SJSA1 (cell line): ENCODE results near the gene ARMC9. TPM values are rescaled to one million over a fixed set of nuclear protein-coding genes. Genes with fewer than 3 reads are reported as not detected.

Source experiments
- DNase-seq, 2 experiments: peaks; one replicate each; pipeline ENCODE4 v3.0.0-alpha.2; 2015 to 2020; ENCODE audit warnings: low spot score in 2 of 2, low read depth in 1 of 2
- H3K27ac ChIP-seq: fragments of 250-450 bp; sonication (Bioruptor Pico); 2 replicates; pipeline ENCODE4 v1.5.1; 2020; ENCODE audit warnings: mild to moderate bottlenecking, moderate library complexity
- H3K27me3 ChIP-seq: fragments of 250-450 bp; sonication (Bioruptor Pico); replicated peaks from 2 replicates; pipeline ENCODE4 v1.5.1; 2020; ENCODE audit warnings: mild to moderate bottlenecking, moderate library complexity
- H3K36me3 ChIP-seq: fragments of 250-450 bp; sonication (Bioruptor Pico); 2 replicates; pipeline ENCODE4 v1.5.1; 2020; ENCODE audit warnings: mild to moderate bottlenecking
- H3K4me1 ChIP-seq: fragments of 250-450 bp; sonication (Bioruptor Pico); replicated peaks from 2 replicates; pipeline ENCODE4 v1.6.1; 2021; ENCODE audit warnings: mild to moderate bottlenecking
- H3K4me3 ChIP-seq: fragments of 250-450 bp; sonication (Bioruptor Pico); 2 replicates; pipeline ENCODE4 v1.5.1; 2020; ENCODE audit warnings: mild to moderate bottlenecking
- H3K9me3 ChIP-seq: fragments of 250-450 bp; sonication (Bioruptor Pico); replicated peaks from 2 replicates; pipeline ENCODE4 v1.5.1; 2020; ENCODE audit warnings: mild to moderate bottlenecking
- total RNA-seq: library from RNA; depleted of rRNA; stranded (reverse); fragments of >200 nt; shearing (Covaris generic); gene quantifications from 2 replicates; pipeline ENCODE4 v1.2.3, GENCODE V29; 2014

Gene ARMC9
- total RNA-seq, 1 experiment from 2014 or later, result 19.1 TPM

DNA sequence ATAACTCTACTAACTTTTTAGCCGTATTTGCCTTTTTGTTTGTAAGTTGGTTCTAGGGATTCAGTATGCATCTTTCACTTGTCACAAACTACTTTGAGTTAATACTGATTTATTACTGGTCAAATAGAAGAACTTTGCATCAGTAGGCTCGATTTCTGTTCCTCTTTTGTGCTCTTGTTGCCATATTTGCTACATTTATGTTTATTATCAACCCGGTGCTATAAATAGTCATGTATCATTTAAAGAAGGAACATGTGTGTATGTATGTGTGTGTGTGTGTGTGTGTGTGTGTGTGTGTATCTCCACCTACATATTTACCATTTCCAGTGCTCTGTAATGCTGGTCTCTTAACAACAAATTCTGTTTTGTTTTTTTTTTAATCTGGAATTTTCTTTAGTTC lies 117.5 kb downstream of the ARMC9 start:
- Histone ChIP-seq H3K4me1 (no peaks in the 10 kb centered on the region), H3K9me3 (no peaks in the 10 kb centered on the region)

DNA sequence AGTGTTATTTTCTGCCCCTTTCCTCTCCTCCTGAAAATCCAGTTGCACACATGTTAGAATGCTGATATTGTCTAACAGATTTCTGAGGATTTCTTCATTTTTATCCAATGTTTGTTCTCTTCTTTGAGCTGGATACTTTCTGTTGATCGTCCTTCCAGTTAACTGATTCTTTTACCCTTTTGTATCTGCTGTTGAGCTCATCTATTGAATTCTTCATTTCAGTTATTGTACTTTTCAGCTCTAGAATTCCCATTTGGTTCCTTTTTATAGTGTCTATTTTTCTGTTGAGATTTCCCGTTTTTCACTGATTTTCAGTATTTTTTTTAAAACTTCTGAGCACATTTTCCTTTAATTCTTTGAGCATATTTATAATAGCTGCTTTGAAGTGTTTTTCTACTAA lies 119.1 kb downstream of the ARMC9 start:
- no peaks in the 10 kb centered on the region for H3K36me3 ChIP-seq
- no peak overlapping the region for H3K4me3 ChIP-seq

More for the DNA sequence above, 117.5 kb downstream of the ARMC9 start:
- no peak overlapping the region for H3K4me3 ChIP-seq
- no peak for DNase-seq
- H3K27ac ChIP-seq, result no peak overlapping the region
- no peaks in the 10 kb centered on the region for H3K36me3 ChIP-seq
- H3K27me3 ChIP-seq, result no peaks in the 10 kb centered on the region

DNA sequence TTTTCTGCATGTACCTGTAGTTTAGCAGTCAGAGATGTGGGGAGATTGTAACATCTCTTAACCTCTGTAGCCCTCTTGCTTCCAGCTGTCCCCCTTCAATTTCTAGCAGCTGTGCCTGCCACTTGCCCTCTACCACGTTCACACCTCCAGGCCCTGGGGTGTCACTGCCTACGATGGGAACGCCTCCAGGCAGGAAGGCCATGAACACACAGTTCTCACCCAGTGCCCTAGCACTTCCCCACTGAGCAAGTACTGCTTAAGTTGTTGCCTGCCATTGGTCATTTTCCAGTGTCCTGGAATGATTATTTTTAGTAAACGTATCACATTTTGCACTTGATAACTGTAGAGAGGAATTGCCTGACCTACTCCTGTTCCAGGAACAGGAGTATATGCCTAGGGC lies 120.0 kb downstream of the ARMC9 start:
- H3K4me1 ChIP-seq, result no peaks in the 10 kb centered on the region
- H3K4me3 ChIP-seq, result no peak overlapping the region
- no peaks in the 10 kb centered on the region for H3K36me3 ChIP-seq
- H3K27ac ChIP-seq, result no peak overlapping the region
- DNase-seq, result peak in 1 of 2 experiments; percentile 5
- no peaks in the 10 kb centered on the region for H3K27me3 ChIP-seq
- no peaks in the 10 kb centered on the region for H3K9me3 ChIP-seq

More for the DNA sequence above, 119.1 kb downstream of the ARMC9 start:
- DNase-seq, result no peak
- Histone ChIP-seq H3K4me1 (no peaks in the 10 kb centered on the region), H3K27me3 (no peaks in the 10 kb centered on the region), H3K9me3 (no peaks in the 10 kb centered on the region), H3K27ac (no peak overlapping the region)

DNA sequence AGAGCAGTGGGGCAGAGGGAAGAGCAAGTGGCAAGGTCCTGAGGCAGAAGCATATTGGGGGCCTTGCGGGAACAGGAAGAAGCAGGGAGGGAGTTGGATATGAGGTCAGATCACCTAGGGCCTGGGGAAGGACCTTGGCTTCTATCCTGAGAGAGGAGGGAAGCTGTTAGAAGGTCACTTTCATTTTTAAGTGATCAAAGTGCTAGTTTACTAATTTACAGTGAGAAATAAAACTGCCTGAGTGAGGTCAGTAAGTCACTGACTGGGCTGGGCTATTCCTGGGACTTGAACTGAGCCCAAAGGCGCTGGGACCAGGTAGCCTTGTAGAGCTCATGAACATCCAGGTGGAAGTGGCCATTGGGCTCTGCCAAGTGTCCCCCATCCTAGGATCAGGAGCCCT lies 120.5 kb downstream of the ARMC9 start:
- H3K27me3 ChIP-seq, result no peaks in the 10 kb centered on the region
- H3K4me3 ChIP-seq, result no peak overlapping the region
- H3K4me1 ChIP-seq, result no peaks in the 10 kb centered on the region
- DNase-seq, result no peak
- H3K27ac ChIP-seq, result no peak overlapping the region
- H3K9me3 ChIP-seq, result no peaks in the 10 kb centered on the region
- no peaks in the 10 kb centered on the region for H3K36me3 ChIP-seq

DNA sequence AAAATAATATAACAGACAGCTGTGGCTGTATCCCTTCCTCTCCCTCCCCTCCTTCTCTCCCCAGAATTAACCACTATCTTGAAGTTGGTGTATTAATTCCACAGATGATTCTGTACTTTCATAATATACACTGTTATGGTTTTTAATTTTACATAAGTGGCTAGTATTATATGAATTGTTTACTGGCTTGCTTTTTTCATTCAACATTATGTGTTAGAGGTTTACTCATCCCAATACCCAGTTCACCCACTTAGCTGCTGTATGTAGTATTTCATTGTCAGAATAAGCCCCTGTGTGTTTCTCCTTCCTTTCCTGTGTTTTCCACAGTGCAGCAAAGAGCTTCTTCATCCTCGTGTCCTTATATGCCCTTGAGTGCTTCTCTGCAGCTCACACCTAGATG lies 121.4 kb downstream of the ARMC9 start:
- no peak overlapping the region for H3K27ac ChIP-seq
- no peaks in the 10 kb centered on the region for H3K27me3 ChIP-seq
- no peak for DNase-seq
- H3K9me3 ChIP-seq, result no peaks in the 10 kb centered on the region
- H3K4me1 ChIP-seq, result no peaks in the 10 kb centered on the region
- no peak overlapping the region for H3K4me3 ChIP-seq
- no peaks in the 10 kb centered on the region for H3K36me3 ChIP-seq

DNA sequence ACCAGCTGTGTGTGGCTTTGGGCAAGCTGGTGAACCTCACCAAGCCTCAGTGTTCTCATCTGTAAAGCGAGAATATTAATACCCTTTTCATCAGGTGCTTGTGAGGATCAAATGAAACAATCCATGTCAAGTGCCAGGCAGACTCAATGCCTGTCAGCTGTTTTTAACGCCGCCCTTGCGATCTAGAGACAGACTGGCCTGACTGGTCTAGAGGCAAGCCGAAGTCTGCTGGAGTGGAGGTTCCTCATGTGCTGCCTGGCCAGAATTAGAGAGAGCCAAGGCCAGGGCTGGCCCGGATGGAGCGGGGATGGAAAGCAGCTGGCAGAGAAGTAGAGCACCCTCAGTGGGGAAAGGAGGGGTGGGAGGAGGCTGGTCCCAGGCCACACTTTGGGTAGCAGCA lies 122.6 kb downstream of the ARMC9 start:
- H3K4me1 ChIP-seq, result no peaks in the 10 kb centered on the region
- no peaks in the 10 kb centered on the region for H3K9me3 ChIP-seq
- no peak for DNase-seq

DNA sequence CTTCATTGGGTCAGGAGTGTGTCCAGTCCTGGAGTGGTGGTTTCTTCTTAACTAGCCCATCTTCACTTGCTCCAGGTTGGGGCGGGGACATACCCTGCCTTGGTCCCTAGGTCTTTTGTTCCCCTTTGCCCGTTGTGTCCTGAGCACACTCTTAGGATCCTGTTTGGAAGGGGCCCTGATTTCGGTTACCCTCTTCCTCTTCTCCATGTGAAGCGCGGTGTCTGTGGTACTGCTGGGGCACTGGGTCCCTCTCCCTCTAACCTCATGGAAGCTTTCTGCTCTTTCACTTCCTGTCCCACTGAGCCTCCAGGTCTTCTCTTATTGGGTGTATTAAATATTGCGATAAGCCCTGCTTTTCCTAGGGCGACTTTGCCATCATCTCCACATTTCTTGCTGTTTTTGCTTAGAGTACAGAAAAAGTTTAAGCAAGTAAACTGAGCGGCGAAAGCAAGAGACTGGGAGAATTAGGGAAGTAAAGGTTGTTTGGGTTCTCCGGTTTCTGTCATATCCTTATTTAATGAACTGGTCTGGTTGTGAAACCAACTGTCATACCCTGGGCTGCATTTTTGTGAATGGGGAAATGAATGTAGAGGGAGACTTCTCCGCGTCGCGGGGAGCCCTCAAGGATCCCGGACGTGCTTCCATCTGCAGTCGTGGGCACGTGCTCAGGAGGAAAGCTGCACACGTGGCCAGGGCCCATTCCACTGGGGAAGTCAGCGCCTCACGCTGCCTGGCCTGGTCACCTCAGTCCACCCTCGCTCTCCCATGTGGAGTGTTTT lies 123.3 kb downstream of the ARMC9 start:
- H3K9me3 ChIP-seq, result no peaks in the 10 kb centered on the region
- no peaks in the 10 kb centered on the region for H3K36me3 ChIP-seq
- no peak overlapping the region for H3K27ac ChIP-seq
- H3K27me3 ChIP-seq, result no peaks in the 10 kb centered on the region
- no peaks in the 10 kb centered on the region for H3K4me1 ChIP-seq
- no peak for DNase-seq
- H3K4me3 ChIP-seq, result no peak overlapping the region

More for the DNA sequence above, 122.6 kb downstream of the ARMC9 start:
- Histone ChIP-seq H3K27ac (no peak overlapping the region), H3K4me3 (no peak overlapping the region), H3K36me3 (no peaks in the 10 kb centered on the region), H3K27me3 (no peaks in the 10 kb centered on the region)

DNA sequence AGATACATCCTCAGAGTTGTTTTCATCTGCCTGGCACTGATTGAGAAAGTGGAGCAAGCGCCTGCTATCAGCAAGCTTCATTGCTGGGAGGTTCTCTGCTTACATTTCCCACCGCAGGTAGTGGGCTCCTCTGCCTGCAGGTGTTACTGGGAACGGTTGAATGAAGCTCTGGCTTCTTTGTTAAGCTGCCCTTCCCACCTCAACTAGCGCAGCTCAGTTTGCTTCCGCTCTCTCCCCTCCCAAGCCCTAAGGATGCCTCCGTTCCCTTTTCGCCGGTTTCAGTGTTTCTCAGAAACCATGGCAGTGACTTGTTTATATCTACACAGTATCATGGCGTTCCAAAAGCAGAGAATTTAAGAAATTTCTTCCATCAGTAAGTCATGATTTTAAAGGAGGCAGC lies 124.9 kb downstream of the ARMC9 start:
- H3K9me3 ChIP-seq, result no peaks in the 10 kb centered on the region
- H3K27ac ChIP-seq, result no peak overlapping the region
- no peaks in the 10 kb centered on the region for H3K36me3 ChIP-seq
- H3K27me3 ChIP-seq, result no peaks in the 10 kb centered on the region
- no peak for DNase-seq
- no peaks in the 10 kb centered on the region for H3K4me1 ChIP-seq
- no peak overlapping the region for H3K4me3 ChIP-seq

DNA sequence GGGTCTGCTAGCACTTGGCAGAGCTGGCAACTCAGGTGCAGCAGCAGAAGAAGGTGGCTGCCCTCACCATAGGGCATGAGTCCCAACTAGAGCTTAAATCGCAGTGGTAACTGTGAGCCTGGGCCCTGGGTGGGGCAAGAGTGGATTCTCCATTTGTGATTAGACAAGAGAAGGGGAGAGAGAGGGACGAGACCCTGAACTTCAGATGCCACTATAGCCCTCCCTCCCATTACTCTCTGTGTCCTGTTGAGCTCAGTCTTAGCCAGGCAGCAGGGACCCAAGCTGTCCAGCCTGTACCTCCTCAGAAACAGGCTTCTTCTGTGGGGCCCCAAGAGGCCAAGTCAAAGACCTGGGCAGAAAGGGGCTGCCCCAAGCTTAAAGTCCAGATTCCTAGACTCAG lies 127.4 kb downstream of the ARMC9 start:
- H3K27me3 ChIP-seq, result no peaks in the 10 kb centered on the region
- no peaks in the 10 kb centered on the region for H3K36me3 ChIP-seq
- H3K4me3 ChIP-seq, result no peak overlapping the region
- H3K4me1 ChIP-seq, result no peaks in the 10 kb centered on the region
- no peak overlapping the region for H3K27ac ChIP-seq
- no peak for DNase-seq
- H3K9me3 ChIP-seq, result no peaks in the 10 kb centered on the region

DNA sequence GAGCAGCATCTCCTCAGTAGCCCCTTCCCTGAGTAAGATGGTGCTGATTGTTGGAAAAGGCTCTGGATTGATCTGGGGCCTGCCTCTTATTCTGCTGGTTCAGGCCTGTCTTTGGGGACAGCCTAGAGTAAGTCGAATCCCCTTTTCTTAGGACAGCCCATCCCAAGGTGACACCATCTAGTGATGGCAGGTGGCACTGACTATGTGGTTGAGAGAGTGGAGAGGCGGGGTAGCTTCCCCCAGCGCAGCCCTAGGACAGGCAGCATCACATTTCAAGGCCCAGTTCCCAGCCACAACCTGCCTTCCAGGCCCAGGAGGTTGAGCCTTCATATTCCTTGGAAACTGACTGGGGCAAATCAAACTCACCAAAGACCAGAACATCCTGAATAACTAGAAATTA lies 128.0 kb downstream of the ARMC9 start:
- Histone ChIP-seq H3K9me3 (no peaks in the 10 kb centered on the region), H3K27ac (no peak overlapping the region), H3K4me3 (no peak overlapping the region), H3K36me3 (no peaks in the 10 kb centered on the region), H3K4me1 (no peaks in the 10 kb centered on the region), H3K27me3 (no peaks in the 10 kb centered on the region)
- no peak for DNase-seq

DNA sequence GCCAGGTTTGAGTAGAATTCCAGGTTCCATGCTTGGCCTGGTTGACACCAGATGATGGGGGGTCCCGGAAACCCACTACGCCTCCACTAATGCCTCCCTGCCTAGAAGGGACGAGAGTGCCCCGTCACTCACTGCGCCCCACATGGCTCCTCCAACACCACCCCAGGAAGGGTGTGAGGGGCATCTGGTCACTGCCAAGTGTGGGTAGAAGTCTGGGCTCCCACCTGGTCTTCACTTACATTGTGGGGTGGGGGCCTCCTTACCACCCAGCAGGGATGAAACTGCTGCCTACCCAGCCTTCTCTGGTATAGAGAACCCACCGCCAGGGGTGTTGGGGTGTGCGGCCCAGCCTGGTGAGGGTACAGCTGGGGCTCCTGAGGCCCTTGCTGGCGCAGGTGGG lies 131.9 kb downstream of the ARMC9 start:
- Histone ChIP-seq H3K27ac (no peak overlapping the region), H3K4me1 (0 out of 2 replicates have a peak, but pooled peaks cover 7% of the 10 kb centered on the region), H3K27me3 (no peaks in the 10 kb centered on the region), H3K4me3 (no peak overlapping the region), H3K9me3 (no peaks in the 10 kb centered on the region), H3K36me3 (no peaks in the 10 kb centered on the region)
- no peak for DNase-seq

DNA sequence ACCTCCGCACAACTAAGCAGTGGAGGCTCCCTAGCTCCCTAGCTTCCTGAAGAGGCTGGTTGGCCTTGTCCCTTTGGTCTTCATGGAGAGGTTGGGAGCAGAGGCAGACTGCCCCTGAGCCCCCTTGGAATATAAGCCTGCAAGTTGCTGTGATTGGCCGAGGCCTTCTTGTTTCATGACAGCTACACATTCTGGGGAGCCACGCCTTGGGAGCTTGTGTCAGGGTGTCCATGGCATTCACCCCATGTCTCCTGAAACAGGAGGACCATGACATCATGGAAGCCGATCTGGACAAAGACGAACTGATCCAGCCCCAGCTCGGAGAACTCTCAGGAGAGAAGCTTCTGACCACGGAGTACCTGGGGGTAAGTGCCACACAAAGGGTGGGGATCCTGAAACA lies 133.1 kb downstream of the ARMC9 start:
- no peak for DNase-seq
- 0 out of 2 replicates have a peak, but pooled peaks cover 7% of the 10 kb centered on the region for H3K4me1 ChIP-seq

DNA sequence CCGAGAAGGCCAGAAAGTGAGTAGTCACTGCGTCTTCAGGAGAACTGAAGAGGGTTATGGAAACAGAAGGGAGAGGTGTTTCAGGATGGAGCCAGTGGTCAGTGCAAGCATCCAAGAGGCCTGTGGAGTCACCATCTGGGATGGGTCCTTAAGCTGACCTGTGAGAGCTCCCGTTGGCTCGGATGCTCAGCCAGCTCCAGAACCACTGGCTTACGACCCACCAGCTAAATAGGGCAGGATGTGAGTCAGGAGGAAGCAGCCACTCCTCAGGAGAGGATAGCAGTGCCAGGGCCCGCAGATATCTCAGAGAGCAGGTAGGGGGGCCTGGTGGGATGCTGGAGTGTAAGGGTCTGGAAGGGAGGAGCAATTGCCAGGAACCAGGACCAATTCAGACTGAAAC lies 134.0 kb downstream of the ARMC9 start:
- no peaks in the 10 kb centered on the region for H3K36me3 ChIP-seq
- no peak overlapping the region for H3K27ac ChIP-seq
- no peaks in the 10 kb centered on the region for H3K9me3 ChIP-seq
- no peak overlapping the region for H3K4me3 ChIP-seq
- H3K4me1 ChIP-seq, result 0 out of 2 replicates have a peak, but pooled peaks cover 7% of the 10 kb centered on the region
- no peak for DNase-seq
- no peaks in the 10 kb centered on the region for H3K27me3 ChIP-seq

More for the DNA sequence above, 133.1 kb downstream of the ARMC9 start:
- no peaks in the 10 kb centered on the region for H3K27me3 ChIP-seq
- no peaks in the 10 kb centered on the region for H3K9me3 ChIP-seq
- H3K36me3 ChIP-seq, result no peaks in the 10 kb centered on the region
- no peak overlapping the region for H3K4me3 ChIP-seq
- no peak overlapping the region for H3K27ac ChIP-seq

DNA sequence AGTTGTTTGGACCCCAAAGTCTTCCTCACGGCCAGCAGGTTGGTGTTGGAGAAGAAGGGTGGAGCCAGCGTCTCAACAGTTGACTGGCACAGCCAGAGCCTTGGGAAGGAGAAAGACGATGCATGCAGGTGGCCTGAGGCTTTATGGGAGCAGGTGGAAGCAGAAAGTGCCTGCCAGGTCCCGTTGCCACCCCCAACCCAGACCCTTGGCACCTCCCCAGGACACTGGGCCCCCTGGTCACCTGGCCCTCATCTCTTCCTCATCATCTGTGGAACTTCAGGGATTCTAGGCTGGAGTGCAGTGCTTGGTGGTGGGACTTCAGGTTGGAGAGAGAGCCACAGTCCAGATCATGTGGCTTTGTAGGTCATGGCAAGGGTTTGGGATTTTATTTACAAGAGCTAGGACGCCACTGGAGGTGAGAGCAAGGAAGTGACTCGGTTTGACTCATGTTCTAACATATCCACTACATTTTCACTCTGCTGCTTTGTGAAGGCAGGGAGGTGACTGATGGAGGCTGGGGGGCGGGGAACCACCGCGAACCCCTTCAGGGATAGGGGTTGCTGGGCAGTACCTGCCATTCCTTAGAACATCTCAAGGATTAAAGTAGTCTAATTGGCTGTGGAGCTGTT lies 134.6 kb downstream of the ARMC9 start:
- no peaks in the 10 kb centered on the region for H3K9me3 ChIP-seq
- H3K4me3 ChIP-seq, result no peak overlapping the region
- DNase-seq, result no peak
- no peaks in the 10 kb centered on the region for H3K36me3 ChIP-seq
- H3K4me1 ChIP-seq, result 0 out of 2 replicates have a peak, but pooled peaks cover 7% of the 10 kb centered on the region
- no peaks in the 10 kb centered on the region for H3K27me3 ChIP-seq
- no peak overlapping the region for H3K27ac ChIP-seq
